ENCODE measurements around the gene MEIKIN. TPM values are rescaled to one million over a fixed set of nuclear protein-coding genes. Genes with fewer than 3 reads are reported as not detected.

MEIKIN gene
- total and polyA plus RNA-seq, 2 of the 13 experiments (the other 11 are each of a cell fraction or from before 2014, with no cell fraction given): not detected

DNA sequence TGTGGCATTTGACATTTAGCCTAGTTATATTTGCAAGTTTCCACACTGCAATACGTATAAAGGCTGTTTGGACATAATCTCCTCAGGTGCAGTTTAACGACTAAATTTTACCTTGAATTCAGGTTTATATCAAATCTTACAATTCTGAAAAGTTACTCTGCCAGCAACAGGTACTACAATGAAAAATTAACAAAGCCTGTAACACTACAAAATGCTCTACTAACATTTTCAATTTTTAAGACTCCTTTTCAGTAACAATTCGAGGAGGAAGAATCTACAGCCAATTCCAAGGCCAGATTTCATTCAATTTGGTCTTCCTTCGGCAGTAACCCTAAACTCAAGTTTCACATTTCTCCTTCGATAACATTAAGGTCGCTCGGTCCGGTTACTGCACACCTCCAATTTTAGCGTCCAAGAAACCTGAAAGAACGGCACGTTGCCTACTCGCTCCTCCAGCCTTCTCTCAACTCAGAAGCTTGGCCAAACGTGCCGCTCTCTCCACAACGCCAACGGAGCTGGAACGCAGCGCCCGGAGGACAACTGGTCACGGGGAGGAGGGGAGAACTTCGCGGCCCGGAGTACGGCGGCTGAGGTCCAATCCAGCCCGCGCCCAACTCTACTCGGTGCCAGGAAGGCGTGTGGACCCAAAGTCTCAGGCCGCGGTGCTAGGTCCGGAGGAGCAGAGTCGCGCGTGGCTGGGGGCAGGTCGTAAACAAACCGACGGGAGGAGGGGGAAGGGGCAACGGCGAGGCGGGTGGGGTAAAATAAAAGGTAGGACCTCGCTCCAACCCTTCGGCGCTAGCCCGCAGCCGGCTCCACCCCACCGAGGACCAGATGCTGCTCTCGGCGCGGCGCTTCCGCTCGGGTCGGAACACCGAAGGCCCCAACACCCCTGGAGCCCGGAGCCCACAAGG, 149.3 kb downstream of the MEIKIN start (continued):
- TF ChIP-seq IRX3 (CRISPR knock-in tag; IDR thresholded peaks at IDR 0.05; ENCODE audit: borderline replicate concordance, low read depth) (no peak; the same call in 1 of the 2 replicates), ZNF337 (CRISPR knock-in tag; IDR thresholded peaks at IDR 0.05; ENCODE audit: borderline replicate concordance, low read depth) (no peak), CBX5 (CRISPR knock-in tag; IDR thresholded peaks at IDR 0.05; ENCODE audit: borderline replicate concordance) (no peak), ZNF12 (CRISPR knock-in tag; IDR thresholded peaks at IDR 0.05) (no peak), ATF1 (CRISPR knock-in tag; IDR thresholded peaks at IDR 0.05) (no peak), ESRRA (CRISPR knock-in tag; IDR thresholded peaks at IDR 0.05; ENCODE audit: low read depth) (no peak), TOPORS (CRISPR knock-in tag; IDR thresholded peaks at IDR 0.05) (no peak), PHB2 (IDR thresholded peaks at IDR 0.05; ENCODE audit: partially characterized antibody) (no peak), ISL2 (CRISPR knock-in tag; IDR thresholded peaks at IDR 0.05) (no peak), ZNF510 (CRISPR knock-in tag; IDR thresholded peaks at IDR 0.05; ENCODE audit: low read depth) (no peak), SMAD9 (CRISPR knock-in tag; IDR thresholded peaks at IDR 0.05) (no peak), KLF11 (CRISPR knock-in tag; IDR thresholded peaks at IDR 0.05) (no peak), ZKSCAN1 (IDR thresholded peaks at IDR 0.05; ENCODE audit: low read length) (no peak), ZNF564 (CRISPR knock-in tag; IDR thresholded peaks at IDR 0.05) (no peak), ZNF136 (CRISPR knock-in tag; IDR thresholded peaks at IDR 0.05; ENCODE audit: low read depth) (no peak), ADNP (CRISPR knock-in tag; IDR thresholded peaks at IDR 0.05) (no peak)
- TF ChIP-seq, protein P1, sequence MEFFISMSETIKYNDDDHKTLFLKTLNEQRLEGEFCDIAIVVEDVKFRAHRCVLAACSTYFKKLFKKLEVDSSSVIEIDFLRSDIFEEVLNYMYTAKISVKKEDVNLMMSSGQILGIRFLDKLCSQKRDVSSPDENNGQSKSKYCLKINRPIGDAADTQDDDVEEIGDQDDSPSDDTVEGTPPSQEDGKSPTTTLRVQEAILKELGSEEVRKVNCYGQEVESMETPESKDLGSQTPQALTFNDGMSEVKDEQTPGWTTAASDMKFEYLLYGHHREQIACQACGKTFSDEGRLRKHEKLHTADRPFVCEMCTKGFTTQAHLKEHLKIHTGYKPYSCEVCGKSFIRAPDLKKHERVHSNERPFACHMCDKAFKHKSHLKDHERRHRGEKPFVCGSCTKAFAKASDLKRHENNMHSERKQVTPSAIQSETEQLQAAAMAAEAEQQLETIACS (CRISPR knock-in tag; IDR thresholded peaks at IDR 0.05): no peak
- TF ChIP-seq, protein P2, sequence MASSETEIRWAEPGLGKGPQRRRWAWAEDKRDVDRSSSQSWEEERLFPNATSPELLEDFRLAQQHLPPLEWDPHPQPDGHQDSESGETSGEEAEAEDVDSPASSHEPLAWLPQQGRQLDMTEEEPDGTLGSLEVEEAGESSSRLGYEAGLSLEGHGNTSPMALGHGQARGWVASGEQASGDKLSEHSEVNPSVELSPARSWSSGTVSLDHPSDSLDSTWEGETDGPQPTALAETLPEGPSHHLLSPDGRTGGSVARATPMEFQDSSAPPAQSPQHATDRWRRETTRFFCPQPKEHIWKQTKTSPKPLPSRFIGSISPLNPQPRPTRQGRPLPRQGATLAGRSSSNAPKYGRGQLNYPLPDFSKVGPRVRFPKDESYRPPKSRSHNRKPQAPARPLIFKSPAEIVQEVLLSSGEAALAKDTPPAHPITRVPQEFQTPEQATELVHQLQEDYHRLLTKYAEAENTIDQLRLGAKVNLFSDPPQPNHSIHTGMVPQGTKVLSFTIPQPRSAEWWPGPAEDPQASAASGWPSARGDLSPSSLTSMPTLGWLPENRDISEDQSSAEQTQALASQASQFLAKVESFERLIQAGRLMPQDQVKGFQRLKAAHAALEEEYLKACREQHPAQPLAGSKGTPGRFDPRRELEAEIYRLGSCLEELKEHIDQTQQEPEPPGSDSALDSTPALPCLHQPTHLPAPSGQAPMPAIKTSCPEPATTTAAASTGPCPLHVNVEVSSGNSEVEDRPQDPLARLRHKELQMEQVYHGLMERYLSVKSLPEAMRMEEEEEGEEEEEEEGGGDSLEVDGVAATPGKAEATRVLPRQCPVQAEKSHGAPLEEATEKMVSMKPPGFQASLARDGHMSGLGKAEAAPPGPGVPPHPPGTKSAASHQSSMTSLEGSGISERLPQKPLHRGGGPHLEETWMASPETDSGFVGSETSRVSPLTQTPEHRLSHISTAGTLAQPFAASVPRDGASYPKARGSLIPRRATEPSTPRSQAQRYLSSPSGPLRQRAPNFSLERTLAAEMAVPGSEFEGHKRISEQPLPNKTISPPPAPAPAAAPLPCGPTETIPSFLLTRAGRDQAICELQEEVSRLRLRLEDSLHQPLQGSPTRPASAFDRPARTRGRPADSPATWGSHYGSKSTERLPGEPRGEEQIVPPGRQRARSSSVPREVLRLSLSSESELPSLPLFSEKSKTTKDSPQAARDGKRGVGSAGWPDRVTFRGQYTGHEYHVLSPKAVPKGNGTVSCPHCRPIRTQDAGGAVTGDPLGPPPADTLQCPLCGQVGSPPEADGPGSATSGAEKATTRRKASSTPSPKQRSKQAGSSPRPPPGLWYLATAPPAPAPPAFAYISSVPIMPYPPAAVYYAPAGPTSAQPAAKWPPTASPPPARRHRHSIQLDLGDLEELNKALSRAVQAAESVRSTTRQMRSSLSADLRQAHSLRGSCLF (CRISPR knock-in tag; IDR thresholded peaks at IDR 0.05; ENCODE audit: borderline replicate concordance): no peak
- TF ChIP-seq, protein P3, sequence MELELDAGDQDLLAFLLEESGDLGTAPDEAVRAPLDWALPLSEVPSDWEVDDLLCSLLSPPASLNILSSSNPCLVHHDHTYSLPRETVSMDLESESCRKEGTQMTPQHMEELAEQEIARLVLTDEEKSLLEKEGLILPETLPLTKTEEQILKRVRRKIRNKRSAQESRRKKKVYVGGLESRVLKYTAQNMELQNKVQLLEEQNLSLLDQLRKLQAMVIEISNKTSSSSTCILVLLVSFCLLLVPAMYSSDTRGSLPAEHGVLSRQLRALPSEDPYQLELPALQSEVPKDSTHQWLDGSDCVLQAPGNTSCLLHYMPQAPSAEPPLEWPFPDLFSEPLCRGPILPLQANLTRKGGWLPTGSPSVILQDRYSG (CRISPR knock-in tag; IDR thresholded peaks at IDR 0.05): no peak
